Activated naive CD4-positive, alpha-beta T cell treated with anti-CD3 and anti-CD28 coated beads, Interleukin-2, amount 50 U/mL, for 72 hours (primary cell): ENCODE results near the gene PRPF6. TPM values are rescaled to one million over a fixed set of nuclear protein-coding genes. Genes with fewer than 3 reads are reported as not detected.
"Not testable (repeated sequence)": the region's sequence is repeated elsewhere in the genome, so short reads cannot be mapped to it uniquely, and the experiment has no call there.

ENCODE experiments used
- ATAC-seq, 2 donors: fragments of 150-1000 bp; cut with Tn5 transposase; 2 replicates each; pipeline ENCODE4 v1.10.0; 2021; ENCODE audit warnings: mild to moderate bottlenecking in 2 of 2, moderate library complexity in 2 of 2
- DNase-seq, 2 donors: peaks; one replicate each; pipeline ENCODE4 v3.0.0; 2021 to 2022; ENCODE audit warnings: low spot score in 2 of 2
- H3K27ac Mint-ChIP-seq, 2 donors: one replicate each; pipeline ENCODE4 v1.8.0; 2022; ENCODE audit warnings: mild to moderate bottlenecking in 2 of 2, mixed read lengths in 2 of 2
- H3K36me3 Mint-ChIP-seq, 2 donors: one replicate each; pipeline ENCODE4 v1.8.0; 2022; ENCODE audit warnings: mixed read lengths in 2 of 2
- H3K9me3 Mint-ChIP-seq, 2 donors: one replicate each; pipeline ENCODE4 v1.8.0; 2022; ENCODE audit warnings: mixed read lengths in 2 of 2
- total RNA-seq, 2 donors: library from RNA; stranded (reverse); gene quantifications; one replicate each; pipeline ENCODE4 v1.2.3, GENCODE V29; 2022

Gene PRPF6
- total RNA-seq, 2 donors from 2014 or later: 82.1 to 82.7 TPM

DNA sequence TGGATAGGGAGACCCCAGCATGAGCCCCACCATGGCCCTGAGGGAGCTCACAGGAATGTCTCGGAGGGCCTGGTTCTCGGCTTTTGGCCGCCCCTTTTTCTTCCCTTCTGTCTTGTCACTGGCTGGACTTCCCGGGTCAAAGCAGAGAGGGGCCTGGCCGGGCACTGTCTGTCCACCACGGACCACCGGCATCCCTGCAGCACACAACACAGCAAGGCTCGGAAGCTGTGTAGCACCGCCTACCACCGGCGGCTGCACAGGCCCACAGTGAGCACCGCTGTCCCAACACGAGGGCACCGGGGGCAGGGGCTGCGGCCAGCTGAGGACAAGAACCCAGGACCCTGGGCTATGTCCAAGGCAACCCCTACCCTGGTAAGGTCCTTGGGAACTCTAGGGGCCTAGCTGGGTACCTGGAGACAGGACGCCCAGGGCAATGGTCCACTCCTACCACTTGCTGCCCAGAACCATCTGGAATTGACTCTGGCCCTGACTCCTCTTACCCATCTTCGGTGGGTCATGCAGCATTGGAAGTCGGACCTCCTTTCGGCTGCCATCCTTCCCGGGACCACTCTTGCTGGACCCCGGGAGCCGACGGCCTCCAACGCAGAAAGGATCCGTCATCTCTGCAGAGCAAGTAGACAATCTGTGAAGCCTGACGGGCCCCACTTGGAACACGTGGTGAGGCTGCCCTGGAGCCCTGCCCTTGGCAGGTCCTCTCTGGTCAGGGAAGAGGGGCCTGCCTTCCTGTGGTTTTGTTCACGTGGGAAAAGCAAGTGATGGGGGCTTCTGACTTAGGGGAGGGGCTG lies 13.4 kb upstream of the PRPF6 start:
- ATAC-seq (no peak), DNase-seq (no peak)
- Mint-ChIP-seq H3K36me3 (peaks cover 7 to 12% of the 10 kb centered on the region in 2 donors), H3K9me3 (no peaks in the 10 kb centered on the region), H3K27ac (no peak overlapping the region)

DNA sequence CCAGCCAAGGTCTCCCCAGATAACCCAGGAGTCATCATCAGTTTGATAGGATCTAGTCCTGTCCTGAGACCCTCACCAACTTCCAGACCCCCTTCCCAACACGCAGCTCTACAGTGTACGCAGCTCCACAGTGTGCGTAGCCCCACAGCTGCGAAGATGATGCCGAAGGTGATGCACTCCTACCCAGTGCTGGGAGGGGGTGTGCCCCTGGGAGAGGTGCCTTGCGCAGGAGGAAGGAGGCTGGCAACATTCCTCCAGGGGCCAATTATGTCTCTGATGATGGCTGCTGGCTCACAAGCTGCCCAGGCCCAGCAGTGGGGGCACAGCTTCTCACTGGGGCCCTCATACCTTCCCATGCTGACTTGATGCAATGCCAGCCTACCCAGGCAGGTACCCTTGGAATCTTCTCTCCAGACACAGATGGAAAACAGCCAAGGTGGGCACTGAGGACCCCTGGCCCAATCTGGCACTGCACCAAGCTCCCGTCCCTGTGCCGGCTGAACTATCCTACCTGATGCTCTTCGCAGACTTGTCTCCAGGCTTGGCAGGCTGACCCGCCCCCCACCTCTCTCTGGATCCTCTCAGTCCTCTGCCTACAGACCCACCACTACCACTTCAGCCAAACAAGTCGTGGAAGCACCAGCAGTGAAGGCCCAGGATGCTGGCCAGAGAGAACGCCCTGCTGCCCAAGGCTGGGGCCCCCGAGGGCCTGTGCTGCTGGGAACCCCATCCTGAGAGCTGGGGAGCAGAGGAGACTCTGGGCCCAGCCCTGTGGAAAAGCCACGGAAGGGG lies 12.6 kb upstream of the PRPF6 start:
- Mint-ChIP-seq H3K36me3 (peaks cover 12 to 14% of the 10 kb centered on the region in 2 donors), H3K27ac (peak overlapping the region; percentile 87 to 88), H3K9me3 (no peaks in the 10 kb centered on the region)
- DNase-seq: peak; percentile 6 to 57
- ATAC-seq: peak in 1 of 2 donors; percentile 6

DNA sequence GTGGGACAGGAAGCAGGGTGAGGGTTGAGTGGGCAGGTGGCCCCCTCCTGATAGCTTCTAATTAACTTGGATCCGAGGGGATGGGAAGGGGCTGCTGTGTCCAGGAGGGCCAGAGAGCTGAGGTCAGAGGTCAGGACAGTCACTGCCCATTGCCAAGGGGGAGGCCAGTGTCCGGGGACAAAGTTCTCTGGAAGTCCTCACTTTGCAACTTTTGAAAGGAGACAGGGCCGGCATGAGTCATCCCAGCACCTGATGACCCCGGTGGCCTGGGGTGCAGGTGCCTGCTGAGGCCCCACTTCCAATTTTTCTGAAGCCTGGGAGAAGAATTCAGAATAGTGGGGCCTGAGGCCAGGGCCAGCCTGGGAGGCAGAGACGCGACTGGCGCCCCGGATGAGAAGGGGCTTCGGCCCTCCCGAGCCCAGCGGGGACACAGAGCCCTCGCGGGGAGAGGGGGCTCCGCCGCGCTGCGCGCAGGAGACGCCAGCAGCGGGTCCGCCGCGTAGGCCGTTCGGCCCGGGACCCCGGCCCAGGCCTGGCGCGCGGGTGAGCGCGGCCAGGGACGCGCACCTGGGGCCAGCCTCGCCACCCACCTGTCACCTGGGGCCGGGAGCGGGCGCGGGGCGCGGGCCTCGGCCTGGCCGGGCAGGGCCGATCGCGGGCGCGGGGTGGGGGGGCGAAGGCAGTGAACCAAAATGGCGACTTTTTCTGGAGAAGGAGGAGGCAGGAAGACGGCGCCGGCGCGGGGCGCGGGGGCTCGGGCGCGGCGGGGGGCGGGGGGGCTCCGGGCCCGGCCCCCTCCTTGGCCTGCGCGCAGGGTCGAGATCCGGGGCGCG lies 11.8 kb upstream of the PRPF6 start:
- Mint-ChIP-seq H3K36me3 (peaks cover 12 to 22% of the 10 kb centered on the region in 2 donors), H3K27ac (peak overlapping the region; percentile 87 to 88), H3K9me3 (no peaks in the 10 kb centered on the region)
- DNase-seq (peak; percentile 27 to 56), ATAC-seq (peak; percentile 14 to 27)

DNA sequence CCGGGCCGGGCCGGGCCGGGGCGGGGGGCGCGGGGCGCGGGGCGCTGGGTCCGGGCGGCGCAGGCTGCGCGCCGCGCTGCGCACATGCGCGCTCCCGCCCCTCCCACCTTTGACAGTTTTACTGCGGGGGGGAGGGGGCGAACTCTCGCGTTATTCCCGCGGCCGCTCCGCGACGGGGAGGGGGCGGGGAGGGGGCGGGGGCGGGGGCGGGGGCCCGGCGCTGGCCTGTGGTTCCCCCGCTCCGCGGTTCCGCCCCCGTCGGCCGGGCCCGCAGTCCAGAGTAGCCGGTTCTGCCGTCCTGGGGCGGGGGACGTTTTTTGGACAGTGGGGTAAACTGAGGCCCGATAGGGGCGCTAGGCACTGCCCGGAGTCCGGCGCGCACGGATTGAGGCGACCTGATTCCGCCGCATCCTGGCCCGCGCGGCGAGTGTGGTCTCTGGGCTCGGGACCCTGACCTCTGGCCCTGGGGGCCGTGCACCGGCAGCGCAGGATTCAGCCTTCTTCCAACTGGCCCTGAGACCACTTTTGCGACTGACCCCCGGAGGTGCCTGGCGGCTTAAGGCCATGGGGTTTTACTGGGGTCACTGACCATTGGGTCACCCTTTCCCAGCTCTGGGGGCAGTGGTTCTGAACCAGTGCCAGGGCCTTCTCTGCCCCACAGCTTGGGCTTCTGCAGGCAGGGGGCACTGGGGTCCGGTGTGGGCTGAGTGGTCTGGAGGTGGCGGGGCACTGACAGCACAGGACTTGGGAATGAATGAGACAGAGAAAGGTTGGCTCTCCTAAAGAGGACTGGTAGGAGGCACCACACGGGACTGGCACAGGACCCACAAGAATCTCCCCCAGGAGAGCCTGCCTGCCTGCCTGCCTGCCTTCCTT lies 10.9 kb upstream of the PRPF6 start, which contains the start of gene ZNF512B:
Gene ZNF512B (minus strand): TSS at position 93 of the 876 bp plus-strand sequence. CDS start 1,980 bp downstream, outside the sequence.
- DNase-seq (peak; percentile 58 to 72), ATAC-seq (peak; percentile 50 to 73)
- H3K27ac Mint-ChIP-seq: peak within 1 kb of the TSS; percentile 87 to 88
- H3K36me3 Mint-ChIP-seq: peaks cover 12 to 23% of the 10 kb centered on the region in 2 donors
- no peaks in the 10 kb centered on the region for H3K9me3 Mint-ChIP-seq

DNA sequence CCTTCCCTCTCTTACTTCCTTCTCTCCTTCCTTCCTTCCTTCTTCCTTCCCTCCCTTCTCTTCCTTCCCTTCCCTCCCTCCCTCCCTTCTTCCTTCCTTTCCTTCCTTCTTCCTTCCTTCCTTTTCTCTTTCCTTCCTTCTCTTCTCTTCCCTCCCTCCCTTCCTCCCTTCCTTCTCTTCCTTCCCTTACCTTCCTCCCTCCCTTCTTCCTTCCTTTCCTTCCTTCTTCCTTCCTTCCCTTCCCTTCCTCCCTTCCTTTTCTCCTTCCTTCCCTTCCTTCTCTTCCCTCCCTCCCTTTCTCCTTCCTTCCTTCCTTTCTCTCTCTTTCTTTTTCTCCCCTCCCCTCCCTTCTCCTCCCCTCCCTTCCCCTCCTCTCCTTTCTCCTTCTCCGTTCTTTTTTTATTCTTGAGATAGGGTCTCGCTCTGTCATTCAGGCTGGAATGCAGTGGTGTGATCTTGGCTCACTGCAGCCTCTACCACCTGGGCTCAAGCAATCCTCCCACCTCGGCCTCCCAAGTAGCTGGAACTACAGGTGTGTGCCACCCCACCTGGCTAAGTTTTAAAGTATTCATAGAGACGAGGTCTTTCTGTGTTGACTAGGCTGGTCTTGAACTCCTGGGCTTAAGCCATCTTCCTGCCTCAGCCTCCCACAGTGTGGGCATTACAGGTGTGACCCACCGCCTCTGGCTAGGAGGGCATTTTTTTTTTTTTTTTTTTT lies 10.1 kb upstream of the PRPF6 start:
- H3K36me3 Mint-ChIP-seq: peaks cover 12 to 27% of the 10 kb centered on the region in 2 donors
- peak overlapping the region in 1 of 2 donors; percentile 51 for H3K27ac Mint-ChIP-seq
- no peak for ATAC-seq
- no peaks in the 10 kb centered on the region for H3K9me3 Mint-ChIP-seq
- no peak for DNase-seq

DNA sequence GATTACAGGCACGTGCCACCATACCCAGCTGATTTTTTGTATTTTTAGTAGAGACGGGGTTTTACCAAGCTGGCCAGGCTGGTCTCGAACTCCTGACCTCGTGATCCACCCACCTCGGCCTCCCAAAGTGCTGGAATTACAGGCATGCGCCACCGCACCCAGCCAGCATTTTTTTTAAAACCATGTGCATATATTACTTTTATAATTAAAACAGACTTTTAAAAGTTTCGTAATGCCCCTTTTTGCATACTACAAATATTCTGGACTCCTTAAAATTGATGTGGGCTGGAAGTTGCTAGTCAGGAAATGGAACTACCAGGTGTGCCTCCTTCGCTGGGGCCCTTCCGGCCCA lies 9.0 kb upstream of the PRPF6 start:
- H3K9me3 Mint-ChIP-seq, ATAC-seq, DNase-seq, H3K27ac Mint-ChIP-seq: not testable (repeated sequence)
- peaks cover 6 to 38% of the 10 kb centered on the region in 2 donors for H3K36me3 Mint-ChIP-seq

DNA sequence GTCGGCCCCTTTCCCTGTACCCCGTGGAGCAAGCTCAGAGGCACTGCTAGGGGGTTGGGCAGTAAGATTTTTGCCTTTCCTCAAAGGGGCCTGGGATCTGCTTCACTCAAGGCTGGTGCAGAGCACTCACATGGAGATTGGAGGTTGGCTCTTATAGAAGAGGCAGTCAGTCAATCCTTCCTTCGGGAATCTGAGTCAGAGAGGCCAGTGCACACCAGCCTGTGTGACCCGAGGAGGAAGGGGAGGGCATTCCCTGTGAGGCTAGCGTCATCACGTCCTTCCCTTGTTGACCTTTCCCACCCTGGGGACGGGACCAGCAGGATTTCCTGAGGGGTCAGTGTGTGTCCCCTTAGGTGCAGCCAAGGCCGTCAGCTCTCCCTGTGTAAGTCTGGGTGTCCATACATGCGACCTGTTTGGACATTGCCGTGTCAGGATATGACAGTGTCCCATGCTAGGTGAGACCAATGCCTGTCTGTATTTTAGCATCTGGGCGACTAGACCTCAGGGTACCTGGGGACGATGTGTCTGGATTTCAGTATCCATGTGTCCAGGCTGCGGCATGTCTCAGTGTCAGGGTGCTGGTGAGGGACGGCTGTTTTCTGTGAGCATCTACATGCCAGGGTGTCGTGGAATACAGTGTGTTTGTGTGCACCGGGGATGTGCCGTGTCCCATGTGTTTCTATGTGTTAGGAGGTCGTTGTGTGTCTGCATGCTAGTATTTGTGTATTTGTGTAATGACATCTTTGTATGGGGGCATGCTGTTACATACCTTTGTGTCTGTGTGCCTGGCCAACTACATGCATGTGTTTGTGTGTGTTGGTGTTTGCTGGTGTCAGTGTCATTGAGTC lies 8.4 kb upstream of the PRPF6 start:
- DNase-seq: peak in 1 of 2 donors; percentile 47
- H3K9me3 Mint-ChIP-seq: no peaks in the 10 kb centered on the region

DNA sequence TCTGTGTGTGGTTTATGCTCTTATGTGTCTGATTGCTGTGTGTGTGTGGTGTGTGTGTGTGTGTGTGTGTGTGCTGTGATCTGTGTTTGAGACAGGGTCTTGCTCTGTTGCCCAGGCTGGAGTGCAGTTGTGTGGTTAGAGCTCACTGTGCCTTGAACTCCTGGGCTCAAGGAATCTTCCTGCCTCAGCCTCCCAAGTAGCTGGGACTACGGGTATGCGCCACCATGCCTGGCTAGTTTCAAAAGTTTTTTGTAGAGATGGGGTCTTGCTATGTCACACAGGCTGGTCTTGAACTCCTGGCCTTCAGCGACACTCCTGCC lies 7.8 kb upstream of the PRPF6 start:
- Mint-ChIP-seq H3K9me3 (no peaks in the 10 kb centered on the region), H3K36me3 (peaks cover 6 to 43% of the 10 kb centered on the region in 2 donors), H3K27ac (peak overlapping the region in 1 of 2 donors; percentile 4)
- ATAC-seq (no peak), DNase-seq (peak in 1 of 2 donors; percentile 49)

More for the DNA sequence above, 8.4 kb upstream of the PRPF6 start:
- Mint-ChIP-seq H3K27ac (no peak overlapping the region), H3K36me3 (peaks cover 6 to 42% of the 10 kb centered on the region in 2 donors)
- no peak for ATAC-seq

DNA sequence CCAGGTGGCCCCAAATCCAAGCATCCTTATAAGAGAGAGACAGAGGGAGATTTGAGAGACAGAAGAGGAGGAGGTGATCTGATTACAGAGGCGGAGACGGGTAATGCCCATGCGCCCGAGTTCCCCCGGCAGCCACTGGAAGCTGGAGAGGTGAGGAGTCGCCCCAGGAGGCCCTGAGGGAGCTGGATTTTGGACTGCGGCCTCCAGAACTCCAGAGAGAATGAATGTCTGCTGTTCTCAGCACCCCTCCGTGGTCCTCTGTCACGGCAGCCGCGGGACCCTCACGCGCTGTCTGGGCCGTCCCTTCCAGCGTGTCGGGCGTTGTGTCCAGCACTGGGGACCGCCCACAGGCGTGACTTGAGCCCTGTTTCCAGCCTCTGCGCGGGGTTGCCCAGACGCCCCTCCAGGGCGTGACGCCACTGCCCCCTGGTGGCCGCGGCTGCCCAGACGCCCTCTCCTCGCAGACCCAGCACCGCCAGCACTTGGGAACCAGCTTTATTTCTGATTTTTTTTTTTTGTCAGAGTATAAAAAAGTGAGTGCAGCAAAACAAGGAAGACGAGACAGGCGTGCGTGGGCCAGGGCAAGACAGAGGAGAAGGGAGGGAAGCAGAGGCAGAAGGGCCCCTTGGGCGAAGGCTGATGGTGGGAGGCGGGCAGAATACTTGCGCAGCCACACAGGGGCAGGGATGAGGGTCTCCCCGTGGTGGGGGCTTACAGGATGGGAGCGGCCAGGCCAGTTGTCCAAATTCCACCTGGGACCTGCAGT lies 7.1 kb upstream of the PRPF6 start:
- peak; percentile 38 to 42 for ATAC-seq
- Mint-ChIP-seq H3K36me3 (peaks cover 6 to 42% of the 10 kb centered on the region in 2 donors), H3K27ac (peak overlapping the region; percentile 4 to 31)

DNA sequence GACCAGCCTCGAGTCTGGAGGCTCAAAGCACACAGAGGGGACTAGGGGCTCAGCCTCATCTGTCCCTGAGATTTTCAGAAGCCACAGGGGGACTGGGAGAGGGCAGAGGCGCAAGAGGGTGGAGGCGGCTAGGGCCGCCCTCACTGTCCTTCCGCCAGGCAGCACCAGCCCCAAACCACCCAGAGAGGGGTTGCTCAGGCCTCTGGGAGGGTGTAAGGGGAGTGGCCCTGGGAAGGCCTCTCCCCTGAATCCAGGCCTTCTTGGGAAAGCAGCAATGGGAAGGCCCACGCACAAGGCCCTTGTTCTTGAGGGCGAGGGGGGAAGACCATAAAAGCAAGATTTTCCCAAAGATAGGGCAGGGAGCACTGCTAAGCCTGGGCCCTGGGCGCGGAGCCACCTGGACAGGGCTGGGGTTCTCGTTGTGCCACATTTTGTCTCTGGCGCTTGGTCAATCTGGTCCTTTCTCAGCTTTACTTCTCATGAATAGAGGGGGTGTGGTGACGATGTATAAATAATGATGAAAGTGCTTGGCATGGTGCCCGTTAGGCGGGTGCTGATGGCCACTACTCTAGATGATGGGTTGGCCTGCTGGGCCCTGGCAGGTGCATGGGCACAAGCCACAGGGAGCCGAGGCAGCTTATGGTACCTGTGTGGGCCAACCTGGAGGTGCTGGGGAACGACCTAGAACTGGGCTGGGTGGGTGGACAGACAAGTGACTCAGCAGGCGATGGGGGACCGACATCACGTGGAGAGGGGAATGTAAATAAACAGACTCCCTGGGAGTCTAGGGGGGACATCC lies 6.3 kb upstream of the PRPF6 start:
- no peaks in the 10 kb centered on the region for H3K9me3 Mint-ChIP-seq
- H3K36me3 Mint-ChIP-seq: peaks cover 6 to 40% of the 10 kb centered on the region in 2 donors
- no peak for ATAC-seq
- H3K27ac Mint-ChIP-seq: peak overlapping the region in 1 of 2 donors; percentile 4
- peak in 1 of 2 donors; percentile 51 for DNase-seq

More for the DNA sequence above, 7.1 kb upstream of the PRPF6 start:
- DNase-seq: peak; percentile 80 to 88
- no peaks in the 10 kb centered on the region for H3K9me3 Mint-ChIP-seq

DNA sequence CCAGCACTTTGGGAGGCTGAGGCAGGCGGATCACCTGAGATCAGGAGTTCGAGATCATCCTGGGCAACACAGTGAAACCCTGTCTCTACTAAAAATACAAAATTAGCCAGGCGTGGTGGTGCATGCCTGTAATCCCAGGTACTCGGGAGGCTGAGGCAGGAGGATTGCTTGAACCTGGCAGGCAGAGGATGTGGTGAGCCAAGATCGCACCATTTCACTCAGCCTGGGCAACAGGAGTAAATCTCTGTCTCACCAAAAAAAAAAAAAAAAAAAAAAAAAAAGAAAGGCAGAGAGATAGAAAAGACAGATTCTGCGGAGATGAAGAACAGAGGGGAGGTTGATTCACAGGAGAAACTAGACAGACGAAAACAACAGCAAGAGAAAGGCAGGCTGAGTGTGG lies 4.4 kb upstream of the PRPF6 start:
- H3K9me3 Mint-ChIP-seq, ATAC-seq: not testable (repeated sequence)
- Mint-ChIP-seq H3K27ac (peak overlapping the region; percentile 51 to 85), H3K36me3 (peaks cover 6 to 45% of the 10 kb centered on the region in 2 donors)
- DNase-seq: peak in 1 of 2 donors; percentile 33

DNA sequence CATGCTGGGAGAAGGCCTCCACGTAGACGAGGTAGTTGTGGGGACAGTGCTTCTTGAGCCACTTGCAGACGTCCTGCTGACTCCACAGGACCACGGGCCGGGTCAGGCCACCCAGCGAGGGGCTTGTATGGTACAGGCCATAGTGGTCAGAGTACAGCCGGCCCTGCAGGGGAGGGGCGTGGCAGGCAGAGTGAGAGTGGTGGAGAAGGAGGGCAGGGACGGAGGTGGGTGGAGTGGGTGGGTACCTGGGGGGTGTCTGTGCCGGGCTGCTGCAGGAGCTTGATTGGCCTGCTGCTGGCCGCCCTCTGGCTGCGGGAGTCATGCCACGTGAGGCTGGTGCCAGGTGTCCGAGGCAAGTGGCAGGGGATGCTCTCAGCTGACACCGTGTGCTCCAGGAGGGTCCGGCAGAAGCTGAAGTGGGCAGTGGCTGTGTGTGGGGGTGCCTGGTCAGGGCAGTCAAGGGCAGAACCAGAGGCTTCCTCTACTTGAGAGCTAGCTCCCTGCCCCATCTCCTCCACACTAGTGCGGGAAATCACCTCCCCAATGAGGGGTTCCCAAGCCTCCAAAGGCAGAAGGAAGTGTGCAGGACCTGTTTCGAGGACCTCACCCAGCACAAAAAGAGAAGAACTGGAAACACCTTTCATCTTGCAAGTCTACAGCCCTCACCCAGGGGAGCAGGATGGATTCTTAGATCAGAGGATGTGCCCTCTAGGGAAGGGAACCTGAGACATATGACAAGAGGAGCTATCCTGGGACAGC lies 3.8 kb upstream of the PRPF6 start:
- H3K36me3 Mint-ChIP-seq: peaks cover 11 to 50% of the 10 kb centered on the region in 2 donors
- no peaks in the 10 kb centered on the region for H3K9me3 Mint-ChIP-seq
- DNase-seq (peak in 1 of 2 donors; percentile 61), ATAC-seq (no peak)
- H3K27ac Mint-ChIP-seq: peak overlapping the region in 1 of 2 donors; percentile 85
